ENCODE measurements around the gene TIAM1.

Gene TIAM1

GRCh38 chr21:31072533-31072932, 271.5 kb downstream of the TIAM1 start:
- no peak for TF ChIP-seq CTCF (IDR thresholded peaks at IDR 0.05; ENCODE audit: insufficient read depth, low read length, poor library complexity, severe bottlenecking)
- Histone ChIP-seq H3K36me3 (ENCODE audit: control insufficient read depth, insufficient read depth, low read length) (no peaks in the 10 kb centered on the region), H3K27me3 (replicated peaks; ENCODE audit: control insufficient read depth, insufficient read depth, low read length) (no peaks in the 10 kb centered on the region), H3K4me3 (replicated peaks; ENCODE audit: low read depth, low read length) (no peak overlapping the region)
- no peak for DNase-seq (ENCODE audit: extremely low read depth, insufficient read length)

Measured in GM06990 (cell line).